ENCODE data around the gene AHNAK.
"Not testable (repeated sequence)": the region's sequence is repeated elsewhere in the genome, so short reads cannot be mapped to it uniquely, and the experiment has no call there.

The AHNAK gene

DNA sequence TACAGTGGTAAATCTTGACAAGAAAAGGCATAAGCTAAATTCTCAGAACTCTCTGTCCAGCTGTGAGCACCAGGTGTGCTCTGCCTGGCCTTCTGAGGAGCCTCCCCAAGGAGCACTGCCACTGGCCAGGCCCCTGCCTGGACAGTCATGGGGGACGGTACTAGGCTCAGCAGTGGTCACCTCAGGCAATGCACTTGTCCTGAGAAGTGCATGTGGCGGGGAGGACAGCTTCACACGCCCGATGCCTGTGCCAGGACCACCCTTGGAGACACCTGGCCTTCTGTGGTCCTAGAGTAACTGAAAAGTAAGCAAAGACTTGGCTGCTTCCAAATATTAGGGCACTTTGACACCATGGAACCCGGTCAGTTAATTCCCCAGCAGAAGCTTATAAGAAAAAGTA, 156.4 kb downstream of the AHNAK start:
- DNase-seq (ENCODE audit: low read depth in 4 of 4, low spot score in 1 of 4), result no peak

DNA sequence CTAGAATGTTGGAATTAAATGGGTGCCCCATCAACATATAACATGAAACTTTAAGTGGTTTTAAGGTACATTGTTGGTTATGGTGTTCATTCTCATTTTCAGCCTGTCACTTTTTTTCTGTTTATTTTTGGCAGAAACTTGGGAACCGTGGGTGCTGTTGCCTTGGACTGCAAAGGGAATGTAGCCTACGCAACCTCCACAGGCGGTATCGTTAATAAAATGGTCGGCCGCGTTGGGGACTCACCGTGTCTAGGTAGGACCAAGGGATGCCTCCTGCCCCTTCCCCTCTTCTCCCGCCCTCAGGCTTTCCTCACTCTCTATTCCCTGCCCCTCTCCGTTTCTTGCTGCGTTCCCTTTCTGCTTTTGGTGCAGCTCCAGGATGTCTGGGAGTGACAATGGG, 157.6 kb downstream of the AHNAK start:
- DNase-seq (ENCODE audit: low read depth in 4 of 4, low spot score in 1 of 4), result no peak

DNA sequence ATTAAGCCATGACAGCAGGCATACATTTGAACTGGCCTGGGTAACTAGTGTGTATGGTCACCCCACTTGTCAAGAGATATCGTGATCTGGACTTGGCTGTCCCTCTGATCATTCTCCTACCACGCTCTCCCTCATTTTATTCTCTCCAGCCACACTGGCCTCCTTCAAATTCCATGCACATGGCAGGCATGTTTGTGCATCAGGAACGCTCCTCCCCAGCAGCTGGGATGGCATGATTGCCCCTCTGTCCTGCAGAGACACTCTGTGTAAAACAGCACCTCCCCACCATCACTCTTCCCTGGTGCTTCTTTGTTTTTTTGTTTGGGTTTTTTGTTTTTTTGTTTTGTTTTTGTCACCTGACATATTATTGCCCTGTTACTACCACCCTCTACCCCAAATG, 159.2 kb downstream of the AHNAK start:
- DNase-seq (ENCODE audit: low read depth in 4 of 4, low spot score in 1 of 4), result no peak

DNA sequence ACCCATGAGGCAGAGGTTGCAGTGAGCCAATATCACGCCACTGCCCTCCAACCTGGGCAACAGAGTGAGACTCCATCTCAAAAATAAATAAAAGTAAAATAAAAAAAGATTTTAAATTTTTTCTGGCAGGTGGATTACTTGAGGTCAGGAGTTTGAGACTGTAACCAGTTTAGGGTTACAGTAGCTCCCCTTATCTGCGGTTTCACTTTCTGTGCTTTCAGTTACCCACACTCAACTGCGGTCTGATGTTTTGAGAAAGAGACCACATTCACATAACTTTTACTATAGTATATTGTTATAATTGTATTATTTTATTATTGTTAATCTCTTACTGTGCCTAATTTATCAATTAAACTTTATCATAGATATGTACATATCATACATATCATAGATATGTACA, 160.5 kb downstream of the AHNAK start:
- DNase-seq (ENCODE audit: low read depth in 4 of 4, low spot score in 1 of 4), result not testable (repeated sequence)

DNA sequence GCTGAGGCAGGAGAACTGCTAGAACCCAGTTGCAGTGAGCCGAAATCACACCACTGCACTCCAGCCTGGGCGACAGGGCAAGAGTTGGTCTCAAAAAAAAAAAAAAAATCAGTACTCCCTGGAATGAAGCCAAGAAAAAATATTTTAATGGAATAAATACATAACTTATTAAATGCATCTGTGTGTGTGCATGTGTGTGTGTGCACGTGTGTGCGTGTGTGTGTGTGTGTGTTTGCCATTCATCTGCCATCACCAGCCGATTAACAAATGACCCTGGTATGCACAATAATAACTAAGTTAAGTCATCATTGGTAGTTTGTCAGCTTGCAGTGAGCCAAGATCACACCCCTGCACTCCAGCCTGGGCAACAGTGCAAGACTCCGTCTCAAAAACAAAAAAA, 162.8 kb downstream of the AHNAK start:
- DNase-seq (ENCODE audit: low read depth in 4 of 4, low spot score in 1 of 4), result no peak

Measured in stimulated activated CD4-positive, alpha-beta T cell treated with anti-CD3 and anti-CD28 coated beads, Interleukin-1b, Interleukin-23, amount 100 ng/mL, for 24 hours (primary cell).